DMS114 treated with DMSO at 0.1 percent for 48 hours (cell line): Measurements from ENCODE around the gene L3MBTL4.

Experiments used
- DNase-seq: peaks from one replicate; lab custom pipeline; 2025; ENCODE audit not compliant: unreplicated experiment; lab: John Stamatoyannopoulos, UW

The L3MBTL4 gene

GRCh38 chr18:5937121-5937520 lies 477.6 kb downstream of the L3MBTL4 start:
- no peak for DNase-seq

- DNase-seq: no peak
These were observed 483.9 kb downstream of the L3MBTL4 start for GRCh38 chr18:5930789-5931188.

GRCh38 chr18:5918205-5918858 lies 496.4 kb downstream of the L3MBTL4 start:
- DNase-seq: no peak

GRCh38 chr18:5914951-5915350 lies 499.8 kb downstream of the L3MBTL4 start:
- no peak for DNase-seq

- DNase-seq: no peak
These were observed 500.7 kb downstream of the L3MBTL4 start for GRCh38 chr18:5914016-5914415.

GRCh38 chr18:5912566-5912965 lies 502.1 kb downstream of the L3MBTL4 start:
- no peak for DNase-seq

- DNase-seq: no peak
These were observed 505.6 kb downstream of the L3MBTL4 start for GRCh38 chr18:5909125-5909524.
